GM18505 (cell line): ENCODE measurements around the gene ADGRA1.

ENCODE experiments used
- ATAC-seq: cut with Tn5 transposase; IDR thresholded peaks from one replicate; pipeline ENCODE4 v1.9.1; 2021; ENCODE audit not compliant: unreplicated experiment
- POLR2A ChIP-seq: IDR thresholded peaks from 4 replicates; pipeline ENCODE4 v1.6.1; 2011; ENCODE audit warnings: borderline replicate concordance; ENCODE audit not compliant: insufficient read depth, insufficient read length; ENCODE audit errors: extremely low read depth

Gene ADGRA1

DNA sequence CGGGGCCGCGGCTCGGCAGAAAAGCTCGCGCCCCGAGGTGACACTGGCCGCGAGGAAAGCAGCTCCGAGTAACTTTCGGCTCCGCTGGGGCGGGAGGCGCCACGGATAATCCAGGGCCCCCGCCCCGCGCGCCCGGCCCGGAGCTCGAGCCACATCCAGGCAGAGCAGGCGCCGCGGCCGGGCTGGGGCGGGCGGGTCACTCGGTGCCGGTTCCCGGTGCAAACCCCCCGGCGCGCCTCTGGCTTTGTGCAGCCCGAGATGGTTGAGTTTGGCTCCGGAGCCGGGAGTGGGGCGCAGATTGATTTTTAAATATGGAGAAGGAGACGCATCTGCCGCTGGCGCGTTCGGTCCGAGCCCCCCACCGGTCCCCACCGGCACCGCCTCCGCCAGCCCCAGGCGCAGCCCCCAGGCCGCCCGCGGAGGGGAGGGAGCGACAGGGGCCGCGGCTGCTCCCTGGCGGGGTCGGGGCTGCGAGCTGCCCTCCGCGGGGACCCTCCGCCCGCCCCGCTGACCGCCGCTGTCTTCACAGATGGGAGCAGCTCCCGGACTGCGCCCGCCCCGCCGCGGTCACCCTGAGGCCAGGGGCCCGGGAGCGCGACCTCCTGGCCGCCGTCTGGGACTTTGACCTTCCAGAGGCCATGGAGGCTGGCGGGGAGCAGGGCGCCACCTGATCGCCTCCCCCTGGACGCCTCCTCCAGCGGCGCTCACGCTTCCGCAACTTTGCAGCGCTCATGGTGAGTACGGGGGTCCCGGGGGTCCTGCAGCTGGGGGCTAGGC lies 643 bp downstream of the ADGRA1 start:
- ATAC-seq, result no peak
- no peak for TF ChIP-seq POLR2A

DNA sequence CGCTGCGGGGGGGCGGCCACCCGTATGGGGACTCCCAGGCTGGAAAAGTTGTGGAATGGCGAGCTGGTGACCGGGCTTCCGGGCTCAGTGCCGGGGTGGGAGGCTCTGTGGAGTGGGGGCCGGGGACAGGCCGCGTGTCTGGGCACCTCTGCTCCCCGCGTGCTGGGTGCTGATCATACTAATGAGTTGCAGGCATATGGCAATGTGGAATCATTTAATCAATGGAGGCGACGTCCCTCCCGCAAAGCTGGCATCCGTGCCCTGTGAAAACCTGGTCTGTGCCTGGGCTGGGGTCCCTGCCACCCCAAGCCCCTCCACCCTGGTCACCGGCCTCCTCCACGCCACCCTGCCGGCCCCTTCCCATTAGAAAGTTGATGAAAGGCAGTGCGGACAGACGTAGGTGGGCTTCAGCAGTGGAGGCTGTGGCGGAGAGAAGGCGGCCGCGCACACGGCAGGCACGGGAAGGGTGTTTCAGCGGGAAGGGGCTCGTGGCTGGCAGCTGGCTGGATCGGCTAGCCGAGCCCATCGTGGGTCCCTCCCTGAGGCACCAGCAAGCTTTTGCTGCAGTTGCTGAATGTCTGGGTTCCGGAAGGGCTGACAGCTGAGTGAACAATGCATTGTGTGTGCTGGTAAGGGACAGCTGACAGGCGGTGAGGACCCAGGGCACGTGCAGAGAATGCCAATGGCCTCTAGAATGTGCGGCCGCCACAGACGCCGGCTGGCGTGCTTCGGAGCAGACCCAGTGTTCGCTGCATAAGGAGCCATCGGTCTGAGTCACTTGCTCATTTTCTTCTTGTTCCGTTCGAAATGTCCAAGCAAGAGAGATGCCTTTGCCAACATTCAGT lies 1.5 kb downstream of the ADGRA1 start:
- ATAC-seq, result no peak
- no peak for TF ChIP-seq POLR2A

DNA sequence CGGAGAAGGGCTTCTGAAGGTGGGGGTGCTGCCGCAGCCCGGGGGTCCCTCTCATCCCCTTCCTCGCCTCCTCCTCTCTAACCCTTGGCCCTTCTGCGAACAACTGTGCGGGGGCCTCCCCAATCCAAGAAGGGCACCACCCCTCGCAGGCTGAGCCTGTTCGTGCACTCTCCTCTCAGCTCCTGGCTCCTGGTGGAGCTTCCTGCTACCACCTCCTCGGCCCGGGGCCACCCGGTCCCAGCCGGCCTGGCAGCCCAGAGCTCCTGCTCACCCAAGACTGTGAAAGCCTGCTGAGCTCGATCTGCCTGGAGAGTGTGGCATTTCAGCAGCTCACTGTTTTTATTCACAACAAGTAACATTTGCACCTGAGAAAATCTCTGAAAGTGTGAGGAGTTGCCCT lies 2.4 kb downstream of the ADGRA1 start:
- no peak for ATAC-seq
- no peak for TF ChIP-seq POLR2A

DNA sequence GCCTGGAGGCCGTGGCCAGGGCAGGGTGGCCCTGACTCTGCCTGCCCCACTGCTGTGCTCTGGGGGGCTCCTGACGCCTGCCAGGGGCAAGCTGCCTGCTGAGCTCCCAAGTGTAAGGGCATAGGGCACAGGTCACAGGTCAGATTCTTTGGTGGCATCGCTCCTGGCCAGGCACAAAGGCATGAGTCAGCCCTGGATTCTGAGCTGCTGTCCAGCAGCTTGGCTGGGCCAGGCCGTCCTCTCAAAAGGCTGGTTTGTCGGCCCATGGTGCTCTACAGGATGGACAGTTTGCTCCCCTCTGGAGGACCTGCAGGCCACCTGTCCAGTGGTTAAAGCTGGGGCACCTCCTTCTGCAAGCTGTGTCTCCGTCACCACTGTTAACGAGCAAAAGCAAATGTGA lies 2.9 kb downstream of the ADGRA1 start:
- ATAC-seq, result no peak
- no peak for TF ChIP-seq POLR2A

DNA sequence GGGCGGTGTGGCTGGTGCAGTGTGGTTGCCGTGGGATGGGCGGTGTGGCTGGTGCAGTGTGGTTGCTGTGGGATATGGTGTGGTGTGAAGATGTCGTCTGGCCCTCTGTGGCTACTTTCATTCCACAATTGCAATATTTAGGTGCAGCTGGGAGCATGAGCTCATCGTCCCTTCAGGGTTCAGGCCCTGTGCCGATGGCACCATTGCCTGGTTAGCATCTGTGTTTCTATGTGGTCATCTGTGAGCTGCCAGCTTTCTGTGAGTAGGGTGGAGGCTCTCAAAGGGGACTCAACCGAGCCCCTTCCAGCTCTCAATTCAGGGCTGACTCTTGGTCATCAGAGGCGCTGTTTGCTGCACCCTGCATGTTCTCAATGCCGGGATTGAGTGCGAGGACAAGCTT lies 3.6 kb downstream of the ADGRA1 start:
- ATAC-seq, result no peak
- no peak for TF ChIP-seq POLR2A

DNA sequence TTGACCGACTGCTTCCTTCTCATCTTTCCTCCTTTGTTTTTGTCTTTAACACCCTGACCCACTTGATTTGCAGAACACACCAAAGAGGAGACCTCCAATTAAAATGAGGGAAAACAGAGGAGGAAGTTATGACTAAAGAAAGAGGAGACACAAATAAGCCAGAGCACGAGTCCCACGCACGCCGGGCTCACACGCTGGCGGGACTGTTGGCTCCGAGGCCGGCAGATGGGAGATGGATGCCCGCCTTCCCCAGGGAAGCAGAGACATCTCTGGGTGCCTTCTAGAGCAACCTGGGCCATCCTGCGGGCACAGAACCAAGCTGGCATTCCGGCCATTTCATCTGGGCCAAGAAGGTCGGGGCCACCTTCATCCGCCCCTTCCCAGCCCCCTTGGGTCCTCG lies 5.6 kb downstream of the ADGRA1 start:
- TF ChIP-seq POLR2A, result no peak
- ATAC-seq, result no peak

DNA sequence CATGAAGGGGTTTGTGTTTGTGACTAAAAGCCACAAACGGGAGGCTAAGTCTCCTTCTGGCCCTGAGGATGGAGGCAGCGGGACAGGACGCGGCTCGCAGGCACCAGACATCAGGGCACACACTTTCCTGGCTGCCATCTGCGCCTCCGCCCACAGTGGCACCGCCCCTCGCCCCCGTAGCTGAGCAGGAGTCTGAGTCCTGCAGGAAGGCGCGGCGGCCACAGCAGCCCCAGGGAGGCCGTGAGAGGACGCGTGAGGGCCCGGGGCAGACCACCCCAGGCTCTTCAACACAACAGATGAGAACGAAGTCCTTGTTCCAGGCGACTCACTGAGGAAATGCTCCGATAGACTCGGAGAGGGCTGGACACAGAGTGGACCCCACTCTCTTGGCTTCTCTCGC lies 6.6 kb downstream of the ADGRA1 start:
- TF ChIP-seq POLR2A, result no peak
- no peak for ATAC-seq

DNA sequence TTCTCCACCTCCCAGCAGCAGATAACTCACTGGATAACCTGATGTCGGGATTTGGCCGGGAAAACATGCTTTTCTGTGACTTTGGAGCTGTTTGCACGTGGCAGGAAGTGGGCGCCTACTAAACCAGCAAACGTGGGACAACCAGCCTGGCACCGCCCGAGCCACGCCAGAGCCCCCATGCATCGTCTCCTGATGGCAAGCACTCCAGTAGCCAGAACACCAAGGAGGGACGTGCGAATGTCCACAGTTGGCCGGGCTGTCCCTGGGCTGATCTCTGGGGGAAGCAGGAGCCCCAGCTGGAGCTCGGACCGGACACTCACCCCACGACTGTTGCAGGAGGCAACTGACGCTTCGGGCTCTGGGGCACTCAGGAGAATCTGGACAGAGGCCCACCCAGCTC lies 7.1 kb downstream of the ADGRA1 start:
- ATAC-seq, result no peak
- no peak for TF ChIP-seq POLR2A

DNA sequence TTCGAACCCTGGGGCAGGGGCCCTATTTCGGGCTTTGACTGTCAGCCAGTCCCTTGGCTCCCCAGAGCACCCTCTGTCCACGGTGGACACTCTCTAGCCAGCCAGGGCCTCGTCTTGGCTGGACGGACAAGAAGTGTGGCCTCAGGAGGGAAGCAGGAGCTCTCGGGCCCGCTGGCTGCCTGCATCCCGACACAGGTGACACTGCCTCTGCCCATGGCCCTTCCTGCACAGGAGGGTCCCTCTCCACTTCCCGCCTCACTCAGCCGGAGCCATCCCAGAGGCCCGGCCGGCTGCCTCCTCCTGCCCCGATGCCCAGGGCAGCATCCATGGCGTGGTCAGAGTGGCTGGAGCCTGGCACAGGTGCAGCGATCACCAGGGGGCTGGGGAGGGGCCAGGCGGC lies 7.9 kb downstream of the ADGRA1 start:
- no peak for ATAC-seq
- TF ChIP-seq POLR2A, result no peak

DNA sequence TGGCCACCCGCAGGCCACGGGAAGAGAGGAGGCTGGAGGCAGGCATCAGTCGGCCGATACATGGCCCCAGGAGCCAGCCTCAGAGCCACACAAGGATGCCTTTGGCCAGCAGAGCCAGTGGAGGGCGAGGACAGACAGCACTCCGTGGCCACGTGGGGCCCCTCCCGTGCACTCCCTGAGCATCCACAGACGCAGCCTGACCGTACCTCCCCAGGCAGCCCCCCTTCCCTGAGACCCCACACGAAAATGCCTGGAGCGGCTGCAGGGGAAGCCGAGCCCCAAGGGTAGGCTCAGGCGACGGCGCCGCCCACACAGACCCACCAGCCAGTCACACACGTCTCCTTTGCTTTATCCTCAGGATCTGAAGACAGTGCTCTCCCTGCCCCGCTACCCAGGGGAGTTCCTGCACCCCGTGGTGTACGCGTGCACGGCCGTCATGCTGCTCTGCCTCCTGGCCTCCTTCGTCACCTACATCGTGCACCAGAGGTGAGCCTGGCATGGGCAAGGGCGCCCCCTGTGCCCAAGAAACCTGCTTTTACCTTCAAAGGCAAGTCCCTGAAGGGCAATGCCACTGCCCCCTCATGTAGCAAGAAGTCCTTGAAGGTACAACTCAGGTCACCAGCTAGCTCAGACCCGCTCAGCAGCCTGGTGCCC lies 9.0 kb downstream of the ADGRA1 start:
- no peak for TF ChIP-seq POLR2A
- no peak for ATAC-seq

DNA sequence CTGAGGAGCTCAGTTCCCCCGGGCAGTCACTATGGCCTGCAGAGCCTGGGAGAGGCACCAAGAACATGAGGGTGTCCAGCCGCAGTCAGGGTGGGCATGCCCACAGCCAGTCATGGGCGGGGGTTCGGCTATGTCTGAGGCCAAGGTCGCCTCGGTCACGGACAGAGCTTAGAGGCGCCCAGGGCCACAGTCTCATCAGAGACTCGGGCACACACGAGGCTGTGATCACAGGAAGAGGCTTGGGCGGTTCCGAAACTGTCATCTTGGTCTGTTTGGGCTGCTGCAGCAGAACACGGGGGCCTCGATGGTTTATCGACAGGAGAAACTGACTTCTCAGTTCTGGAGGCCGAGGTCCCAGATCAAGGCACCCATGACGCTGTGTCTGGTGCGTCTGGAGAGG lies 9.7 kb downstream of the ADGRA1 start:
- no peak for TF ChIP-seq POLR2A
- ATAC-seq, result no peak

DNA sequence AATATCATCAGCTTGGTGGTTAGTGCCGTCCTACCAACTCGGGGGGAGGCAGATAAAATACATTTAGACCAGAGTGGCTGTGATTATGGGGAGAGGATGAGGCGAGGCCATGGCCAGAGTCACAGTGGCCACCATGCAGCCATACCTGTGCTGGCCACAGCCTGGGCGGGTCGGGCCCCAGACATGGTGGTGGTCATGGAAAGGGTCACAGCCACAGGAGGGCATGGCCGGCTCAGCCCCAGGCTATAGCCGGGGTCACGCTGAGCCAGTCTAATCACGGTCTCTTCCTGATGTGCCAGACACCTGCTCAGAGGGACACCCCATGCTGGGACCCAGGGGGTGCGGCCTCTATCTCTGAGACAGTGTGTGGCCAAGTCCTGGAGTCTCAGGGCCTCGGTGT lies 10.2 kb downstream of the ADGRA1 start:
- no peak for ATAC-seq

DNA sequence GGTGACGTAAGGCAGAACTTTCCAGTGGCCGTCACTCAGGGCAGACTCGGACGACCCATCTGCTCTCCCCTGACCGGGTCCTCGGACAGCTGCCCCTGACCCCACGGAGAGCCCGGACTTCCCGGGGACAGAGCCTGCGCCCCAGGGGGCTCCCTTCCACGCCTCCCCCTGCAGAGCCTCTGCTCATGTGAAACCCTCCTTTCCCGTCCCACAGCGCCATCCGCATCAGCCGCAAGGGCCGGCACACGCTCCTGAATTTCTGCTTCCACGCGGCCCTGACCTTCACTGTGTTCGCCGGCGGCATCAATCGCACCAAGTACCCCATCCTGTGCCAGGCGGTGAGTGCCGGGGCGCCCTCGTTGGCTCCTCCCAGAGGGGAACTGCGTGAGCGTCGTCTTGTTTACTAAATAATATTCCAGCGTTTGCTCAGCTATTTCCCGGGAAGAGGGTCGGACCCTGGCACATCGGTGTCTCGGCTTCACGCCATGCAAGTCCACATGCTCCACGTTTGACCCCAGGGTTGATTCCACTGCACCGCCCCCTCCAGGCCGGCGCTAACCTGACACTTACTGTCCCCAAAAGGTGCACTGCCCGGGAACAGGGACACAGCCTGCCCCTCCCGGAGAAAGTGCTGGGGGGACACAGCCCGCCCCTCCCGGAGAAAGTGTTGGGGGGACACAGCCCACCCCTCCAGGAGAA lies 10.9 kb downstream of the ADGRA1 start:
- ATAC-seq, result no peak
- no peak for TF ChIP-seq POLR2A

More for the DNA sequence above, 10.2 kb downstream of the ADGRA1 start:
- TF ChIP-seq POLR2A, result no peak

DNA sequence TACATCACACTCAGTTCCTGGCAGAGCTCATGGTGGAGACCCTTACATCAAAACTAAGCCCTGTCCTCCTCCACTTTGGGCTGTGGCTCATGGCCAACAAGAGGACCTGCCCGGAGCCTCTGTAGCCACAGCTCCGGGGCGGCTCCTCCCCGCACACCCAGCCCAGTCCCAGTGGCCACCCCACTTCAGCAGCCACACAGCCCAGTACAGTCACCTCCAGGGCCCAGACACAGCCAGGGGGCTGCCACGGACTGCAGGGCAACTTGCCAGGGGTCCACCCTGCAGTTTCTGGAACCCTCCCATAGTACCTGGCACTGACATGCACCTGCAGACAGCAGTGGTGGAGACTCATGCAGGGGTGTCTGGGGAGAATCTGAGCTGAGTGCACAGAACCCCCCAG lies 11.8 kb downstream of the ADGRA1 start:
- TF ChIP-seq POLR2A, result no peak
- no peak for ATAC-seq

DNA sequence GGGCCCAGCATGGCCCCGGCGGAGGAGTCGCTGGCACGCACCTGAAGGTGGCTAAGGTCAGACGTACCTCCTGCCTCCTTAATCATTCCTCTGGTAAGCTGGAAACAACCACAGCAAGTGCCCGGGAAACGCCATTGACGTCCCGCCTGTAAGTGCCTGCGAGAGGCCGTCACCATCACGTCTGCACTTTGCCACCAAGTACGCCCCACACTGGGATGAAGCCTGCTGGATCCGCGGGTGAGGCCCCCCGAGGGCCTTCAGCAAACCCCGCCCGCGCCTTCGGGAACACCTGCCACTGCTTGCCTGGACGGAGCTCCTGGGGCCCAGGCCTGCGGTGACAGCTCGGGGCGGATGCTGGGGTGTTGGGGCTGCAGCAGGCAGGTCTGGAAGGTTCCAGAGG lies 12.5 kb downstream of the ADGRA1 start:
- TF ChIP-seq POLR2A, result no peak
- ATAC-seq, result no peak
